Hepatocyte (in vitro differentiated cells): ENCODE measurements around the gene C11orf98.

Experiments used
- EZH2 ChIP-seq: fragments of 200-600 bp; sonication (generic); IDR thresholded peaks from 2 replicates; pipeline ENCODE4 v1.6.1; 2016; ENCODE audit warnings: antibody characterized with exemption, mild to moderate bottlenecking, borderline replicate concordance
- EZH2phosphoT487 ChIP-seq: fragments of 200-600 bp; sonication (generic); IDR thresholded peaks from one replicate; pipeline ENCODE4 v1.6.1; 2018; ENCODE audit warnings: antibody characterized with exemption, mild to moderate bottlenecking, low read depth, moderate library complexity; ENCODE audit not compliant: unreplicated experiment, severe bottlenecking
- TF ChIP-seq, protein P1 (sequence below): fragments of 200-600 bp; sonication (generic); IDR thresholded peaks from 2 replicates; pipeline ENCODE4 v1.5.1; 2016; ENCODE audit warnings: antibody characterized with exemption, mild to moderate bottlenecking; ENCODE audit not compliant: poor library complexity

DNA sequence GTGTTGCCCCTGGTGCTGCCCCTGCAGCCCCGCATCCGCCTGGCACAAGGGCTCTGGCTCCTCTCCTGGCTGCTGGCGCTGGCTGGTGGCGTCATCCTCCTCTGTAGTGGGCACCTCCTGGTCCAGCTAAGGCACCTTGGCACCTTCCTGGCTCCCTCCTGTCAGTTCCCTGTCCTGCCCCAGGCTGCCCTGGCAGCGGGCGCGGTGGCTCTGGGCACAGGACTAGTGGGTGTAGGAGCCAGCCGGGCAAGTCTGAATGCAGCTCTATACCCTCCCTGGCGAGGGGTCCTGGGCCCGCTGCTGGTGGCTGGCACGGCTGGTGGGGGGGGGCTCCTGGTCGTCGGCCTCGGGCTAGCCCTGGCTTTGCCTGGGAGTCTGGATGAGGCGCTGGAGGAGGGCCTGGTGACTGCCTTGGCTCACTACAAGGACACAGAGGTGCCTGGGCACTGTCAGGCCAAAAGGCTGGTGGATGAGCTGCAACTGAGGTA lies 51.7 kb downstream of the C11orf98 start:
- TF ChIP-seq, protein P1, sequence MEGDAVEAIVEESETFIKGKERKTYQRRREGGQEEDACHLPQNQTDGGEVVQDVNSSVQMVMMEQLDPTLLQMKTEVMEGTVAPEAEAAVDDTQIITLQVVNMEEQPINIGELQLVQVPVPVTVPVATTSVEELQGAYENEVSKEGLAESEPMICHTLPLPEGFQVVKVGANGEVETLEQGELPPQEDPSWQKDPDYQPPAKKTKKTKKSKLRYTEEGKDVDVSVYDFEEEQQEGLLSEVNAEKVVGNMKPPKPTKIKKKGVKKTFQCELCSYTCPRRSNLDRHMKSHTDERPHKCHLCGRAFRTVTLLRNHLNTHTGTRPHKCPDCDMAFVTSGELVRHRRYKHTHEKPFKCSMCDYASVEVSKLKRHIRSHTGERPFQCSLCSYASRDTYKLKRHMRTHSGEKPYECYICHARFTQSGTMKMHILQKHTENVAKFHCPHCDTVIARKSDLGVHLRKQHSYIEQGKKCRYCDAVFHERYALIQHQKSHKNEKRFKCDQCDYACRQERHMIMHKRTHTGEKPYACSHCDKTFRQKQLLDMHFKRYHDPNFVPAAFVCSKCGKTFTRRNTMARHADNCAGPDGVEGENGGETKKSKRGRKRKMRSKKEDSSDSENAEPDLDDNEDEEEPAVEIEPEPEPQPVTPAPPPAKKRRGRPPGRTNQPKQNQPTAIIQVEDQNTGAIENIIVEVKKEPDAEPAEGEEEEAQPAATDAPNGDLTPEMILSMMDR: no peak
- TF ChIP-seq EZH2 (no peak), EZH2phosphoT487 (no peak)
